ENCODE results near the gene PITPNM1. TPM values are rescaled to one million over a fixed set of nuclear protein-coding genes. Genes with fewer than 3 reads are reported as not detected.
"Not testable (repeated sequence)": the region's sequence is repeated elsewhere in the genome, so short reads cannot be mapped to it uniquely, and the experiment has no call there.

PITPNM1 gene
- total RNA-seq, 1 donor from 2014 or later = 55.8 TPM

GRCh38 chr11:67486481-67487195, 18.5 kb downstream of the PITPNM1 start:
- TF ChIP-seq CTCF (IDR thresholded peaks at IDR 0.05; ENCODE audit: unreplicated experiment) = no peak
- peaks cover 31% of the 10 kb centered on the region for H3K4me1 Mint-ChIP-seq
- no peak overlapping the region for H3K27ac Mint-ChIP-seq
- H3K9me3 Mint-ChIP-seq = no peaks in the 10 kb centered on the region
- DNase-seq (ENCODE audit: low spot score in 2 of 2, unreplicated experiment in 2 of 2) = no peak
- H3K27me3 Mint-ChIP-seq (ENCODE audit: low read depth) = no peaks in the 10 kb centered on the region
- peaks cover 20% of the 10 kb centered on the region for H3K36me3 Mint-ChIP-seq
- H3K4me3 Mint-ChIP-seq = no peak overlapping the region

GRCh38 chr11:67485873-67486361, 19.2 kb downstream of the PITPNM1 start:
- Mint-ChIP-seq H3K4me1 (peaks cover 31% of the 10 kb centered on the region), H3K36me3 (peaks cover 17% of the 10 kb centered on the region)
- H3K9me3 Mint-ChIP-seq; H3K27ac Mint-ChIP-seq; H3K27me3 Mint-ChIP-seq (ENCODE audit: low read depth); DNase-seq (ENCODE audit: low spot score in 2 of 2, unreplicated experiment in 2 of 2); H3K4me3 Mint-ChIP-seq: not testable (repeated sequence)

GRCh38 chr11:67484847-67485311, 20.3 kb downstream of the PITPNM1 start:
- H3K27me3 Mint-ChIP-seq (ENCODE audit: low read depth) = no peaks in the 10 kb centered on the region
- H3K9me3 Mint-ChIP-seq = no peaks in the 10 kb centered on the region
- peaks cover 31% of the 10 kb centered on the region for H3K4me1 Mint-ChIP-seq
- H3K36me3 Mint-ChIP-seq = peaks cover 15% of the 10 kb centered on the region
- no peak for DNase-seq (ENCODE audit: low spot score in 2 of 2, unreplicated experiment in 2 of 2)
- H3K27ac Mint-ChIP-seq = no peak overlapping the region
- peak overlapping the region; percentile 82 for H3K4me3 Mint-ChIP-seq
- no peak for TF ChIP-seq CTCF (IDR thresholded peaks at IDR 0.05; ENCODE audit: unreplicated experiment)

- Mint-ChIP-seq H3K36me3 (peaks cover 11% of the 10 kb centered on the region), H3K4me1 (peaks cover 31% of the 10 kb centered on the region), H3K9me3 (no peaks in the 10 kb centered on the region), H3K27ac (peak overlapping the region; percentile 47), H3K27me3 (ENCODE audit: low read depth) (no peaks in the 10 kb centered on the region), H3K4me3 (peak overlapping the region; percentile 82)
- DNase-seq (ENCODE audit: low spot score in 2 of 2, unreplicated experiment in 2 of 2) = no peak
- TF ChIP-seq CTCF (IDR thresholded peaks at IDR 0.05; ENCODE audit: unreplicated experiment) = no peak
Observed at GRCh38 chr11:67483831-67484665, 21.1 kb downstream of the PITPNM1 start.

GRCh38 chr11:67482827-67483798, 22.1 kb downstream of the PITPNM1 start, which contains the start of gene AIP:
Gene AIP, plus strand, starts transcription at chr11:67483026. Its CDS starts 133 bp downstream, at chr11:67483159.
- H3K9me3 Mint-ChIP-seq = no peaks in the 10 kb centered on the region
- H3K4me1 Mint-ChIP-seq = peaks cover 31% of the 10 kb centered on the region
- TF ChIP-seq CTCF (IDR thresholded peaks at IDR 0.05; ENCODE audit: unreplicated experiment) = peak; percentile 18
- H3K4me3 Mint-ChIP-seq = peak within 1 kb of the TSS; percentile 82
- H3K27ac Mint-ChIP-seq = peak within 1 kb of the TSS; percentile 92
- DNase-seq (ENCODE audit: low spot score in 2 of 2, unreplicated experiment in 2 of 2) = peak; percentile 92 to 98
- peaks cover 11% of the 10 kb centered on the region for H3K36me3 Mint-ChIP-seq
- H3K27me3 Mint-ChIP-seq (ENCODE audit: low read depth) = no peaks in the 10 kb centered on the region
